GM21528 (cell line): Measurements from ENCODE around the gene FIP1L1.

Experiments used
- ATAC-seq: cut with Tn5 transposase; IDR thresholded peaks from one replicate; pipeline ENCODE4 v1.9.1; 2021; ENCODE audit warnings: mild to moderate bottlenecking, moderate library complexity; ENCODE audit not compliant: unreplicated experiment, low FRiP score

FIP1L1 gene

DNA sequence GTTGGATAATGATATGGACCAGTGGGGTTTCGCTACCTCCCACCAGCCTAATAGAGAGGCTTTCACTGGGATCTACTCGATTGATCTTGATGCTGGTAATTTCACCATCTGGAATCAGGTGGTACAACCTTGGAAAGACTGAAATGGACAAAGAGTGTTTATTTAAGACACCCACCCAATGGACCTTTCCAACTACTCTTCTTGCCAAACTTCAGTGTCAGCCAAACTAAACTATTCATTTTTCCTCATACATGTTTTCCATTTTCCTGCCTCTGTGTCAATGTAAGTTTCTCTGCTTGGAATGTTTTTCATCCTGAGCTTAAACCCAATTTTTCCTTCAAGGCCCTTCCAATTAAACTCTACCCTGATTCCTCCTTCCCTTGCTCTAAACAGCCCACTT is 121.3 kb downstream of the FIP1L1 start:
- no peak for ATAC-seq

DNA sequence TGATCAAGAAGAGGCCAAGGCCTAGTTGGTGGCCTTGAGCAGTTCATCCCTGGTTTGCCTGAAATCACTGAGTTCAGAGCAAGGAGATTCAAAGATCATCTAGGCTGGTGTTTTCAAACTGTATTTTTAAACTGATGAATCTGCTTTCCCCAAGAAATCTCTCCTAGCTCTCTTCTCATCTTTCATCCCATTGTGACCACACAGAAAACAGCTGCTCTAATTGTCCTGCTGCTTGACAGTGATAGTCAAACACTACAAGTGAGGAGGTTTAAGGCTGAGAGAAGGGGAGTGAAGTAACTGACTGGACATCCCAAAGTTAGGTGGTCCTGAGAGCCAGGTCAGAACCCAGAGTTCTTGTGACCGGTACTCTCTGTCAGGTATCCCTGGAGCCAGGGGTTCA is 122.3 kb downstream of the FIP1L1 start:
- ATAC-seq = no peak

DNA sequence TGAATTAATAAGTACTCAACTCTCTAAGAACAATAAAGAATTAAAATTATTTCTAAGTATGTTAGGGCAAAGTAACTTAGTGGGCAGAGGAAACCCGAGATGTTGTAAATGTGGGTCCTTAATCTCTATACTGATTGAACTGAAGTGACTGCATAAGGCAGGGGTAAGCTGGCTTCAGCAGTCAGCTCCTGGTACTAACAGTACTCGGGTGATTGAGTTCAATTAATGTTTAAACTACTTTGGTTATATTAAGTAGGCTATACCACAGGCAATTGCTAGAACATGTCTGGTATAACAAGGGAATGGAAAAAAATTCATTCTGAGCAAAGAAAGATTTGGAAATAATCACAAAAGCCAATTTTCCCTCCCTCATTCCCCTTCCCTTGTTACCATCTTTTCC is 123.1 kb downstream of the FIP1L1 start:
- no peak for ATAC-seq

DNA sequence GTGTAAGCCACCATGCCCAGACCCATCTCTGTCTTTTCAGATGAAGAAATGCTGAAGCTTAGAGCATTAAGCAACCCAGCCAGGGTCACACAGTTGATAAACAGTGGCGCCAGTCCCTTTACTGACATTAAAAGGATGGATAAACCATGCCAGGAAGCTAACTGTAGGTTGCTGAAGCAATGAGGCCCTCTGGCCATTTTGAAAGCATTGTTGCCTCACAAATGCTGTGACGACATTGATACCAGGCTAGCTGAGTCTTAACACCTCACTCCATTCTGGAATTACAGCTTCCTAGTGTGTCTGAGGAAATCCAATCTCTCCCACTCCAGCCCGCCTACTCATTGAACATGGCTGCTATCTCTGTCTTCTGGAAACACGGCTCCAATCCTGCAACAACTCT is 124.1 kb downstream of the FIP1L1 start:
- ATAC-seq = no peak

DNA sequence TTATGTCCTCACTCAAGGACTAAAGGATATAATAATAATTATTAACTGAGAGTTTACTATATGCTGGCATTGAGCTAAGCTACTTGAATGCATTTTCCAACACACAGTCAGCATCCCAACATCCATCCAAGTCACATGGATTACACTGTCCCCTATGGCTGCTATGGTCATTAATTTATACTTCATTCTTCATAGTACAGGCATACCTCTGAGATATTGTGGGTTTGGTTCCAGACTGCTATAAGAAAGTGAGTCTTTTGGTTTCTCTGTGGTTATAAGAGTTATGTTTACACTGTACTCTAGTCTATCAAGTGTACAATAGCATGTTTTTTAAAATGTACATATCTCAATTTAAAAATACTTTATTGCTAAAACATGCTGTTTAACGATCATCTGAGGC is 124.7 kb downstream of the FIP1L1 start:
- ATAC-seq = no peak

DNA sequence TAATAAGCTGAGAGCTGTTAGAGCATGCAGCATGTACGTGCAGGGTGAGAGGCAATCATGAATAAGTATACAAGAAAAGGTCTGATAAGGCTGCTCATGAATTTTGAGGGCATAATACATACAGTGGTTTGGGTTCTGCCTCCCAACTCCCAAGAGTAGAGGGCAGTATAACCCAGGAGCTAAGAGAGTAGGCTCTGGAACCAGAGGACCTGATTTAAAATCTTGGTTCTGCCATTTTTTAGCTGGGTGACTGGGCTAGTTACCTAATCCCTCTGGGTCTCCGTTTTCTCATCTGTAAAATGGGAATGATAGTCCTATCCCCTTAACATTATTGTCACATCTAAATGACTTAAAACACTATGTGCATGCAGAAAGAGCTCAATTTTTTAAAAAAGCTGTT is 128.5 kb downstream of the FIP1L1 start:
- ATAC-seq = no peak

DNA sequence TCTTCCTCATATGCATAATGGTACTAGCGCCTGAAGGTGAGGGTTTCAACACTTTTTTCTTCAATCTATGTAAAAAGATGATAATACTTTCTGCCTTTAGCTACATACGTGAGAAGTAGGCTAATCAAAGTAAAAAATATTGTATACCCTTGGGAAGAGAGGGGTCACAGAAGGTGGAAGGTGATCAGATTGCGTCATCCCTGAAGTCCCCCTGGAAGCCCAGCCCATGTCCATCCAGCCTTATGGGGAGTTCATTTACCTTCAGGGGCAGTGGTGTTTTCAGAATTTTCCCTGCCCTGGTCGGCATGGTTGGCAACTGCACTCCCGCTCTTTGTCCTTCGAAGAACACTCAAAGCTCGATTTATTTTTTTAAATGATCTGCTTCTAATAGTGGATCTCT is 129.6 kb downstream of the FIP1L1 start:
- no peak for ATAC-seq

DNA sequence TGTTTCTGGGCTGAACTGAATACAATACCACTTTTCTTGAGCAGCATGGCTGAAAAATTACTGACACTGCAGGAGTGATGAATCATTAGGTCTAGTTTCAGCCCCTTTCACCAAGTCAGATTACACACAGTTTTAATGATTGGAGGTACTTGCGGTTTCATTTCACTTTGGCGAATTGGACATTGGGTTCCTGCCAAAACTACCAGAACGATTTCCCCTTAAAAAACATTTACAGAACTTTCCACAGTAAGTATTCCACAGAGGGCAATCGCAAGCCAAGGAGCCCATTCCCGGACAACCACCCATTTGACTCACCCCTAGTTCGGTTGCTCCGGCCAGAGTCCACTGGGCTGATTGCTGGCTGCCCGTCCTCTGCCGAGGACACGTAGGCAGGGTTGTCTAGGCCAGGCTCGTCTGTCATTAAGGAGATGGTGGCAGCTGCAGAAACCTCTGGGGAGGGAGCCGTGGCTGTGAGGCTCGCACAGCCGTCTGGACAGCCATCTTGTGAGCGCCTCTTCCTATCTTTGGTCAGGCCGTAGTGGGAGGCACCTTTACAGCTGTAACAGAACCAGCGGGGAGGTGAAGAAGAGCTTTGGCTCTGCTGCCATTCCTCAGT is 130.3 kb downstream of the FIP1L1 start:
- ATAC-seq = no peak

DNA sequence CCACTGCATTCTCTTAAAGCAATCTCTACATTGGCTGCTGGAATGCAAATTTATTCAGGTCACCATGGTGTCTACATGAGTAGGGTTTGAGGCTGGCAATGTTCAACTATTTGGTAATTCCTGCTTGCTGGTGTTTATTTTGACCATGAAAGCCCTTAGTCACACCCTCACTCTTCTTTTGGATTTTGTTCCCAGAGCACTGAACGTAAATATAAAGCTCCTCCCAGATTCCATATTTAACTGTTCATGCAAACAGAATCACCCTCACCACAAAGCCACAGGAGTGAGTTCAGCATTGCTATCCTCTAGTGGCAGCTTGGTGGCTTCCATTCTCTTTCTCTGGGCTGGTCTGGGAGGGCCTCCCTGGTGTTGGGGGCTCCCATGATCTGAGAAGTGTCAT is 131.0 kb downstream of the FIP1L1 start:
- ATAC-seq = no peak

DNA sequence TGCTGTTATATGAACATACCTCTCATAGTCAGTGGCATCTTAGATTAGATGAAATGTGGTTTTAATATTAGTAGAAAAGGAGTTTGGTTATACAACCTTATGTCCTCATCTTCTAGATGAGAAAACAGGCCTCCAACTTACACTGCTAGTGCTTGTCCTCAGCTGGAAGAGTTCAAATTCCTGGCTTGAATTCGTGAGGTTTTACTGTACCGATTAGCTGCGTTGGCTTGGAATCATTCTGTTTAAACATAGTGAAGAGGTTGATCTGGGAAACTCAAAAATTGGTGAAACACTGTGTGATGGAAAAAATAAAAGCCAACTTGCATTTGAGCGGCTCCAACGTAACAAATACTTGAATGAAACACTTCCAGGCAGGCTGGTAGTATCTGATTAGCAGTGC is 132.9 kb downstream of the FIP1L1 start:
- ATAC-seq = no peak
